KMS-11 (cell line): ENCODE measurements around the gene FREM2.

Experiments used
- H2AFZ ChIP-seq: fragments of 200-600 bp; sonication (generic); 2 replicates; pipeline ENCODE4 v1.6.1; 2016; ENCODE audit warnings: antibody characterized with exemption, mixed run types, low read depth
- H3K27ac ChIP-seq: fragments of 200-600 bp; sonication (generic); 2 replicates; pipeline ENCODE4 v1.6.1; 2016; ENCODE audit warnings: mild to moderate bottlenecking, mixed run types
- H3K27me3 ChIP-seq: fragments of 200-600 bp; sonication (generic); 2 replicates; pipeline ENCODE4 v1.6.1; 2017; ENCODE audit warnings: mild to moderate bottlenecking, low read depth, mixed run types, moderate library complexity; ENCODE audit not compliant: insufficient read depth
- H3K36me3 ChIP-seq: fragments of 200-600 bp; sonication (generic); 2 replicates; pipeline ENCODE4 v1.6.1; 2017; ENCODE audit warnings: mild to moderate bottlenecking, mixed run types; ENCODE audit not compliant: insufficient read depth
- H3K4me1 ChIP-seq: fragments of 200-600 bp; sonication (generic); 2 replicates; pipeline ENCODE4 v1.6.1; 2016; ENCODE audit warnings: mild to moderate bottlenecking, low read depth, mixed run types; ENCODE audit not compliant: poor library complexity, severe bottlenecking
- H3K4me2 ChIP-seq: fragments of 200-600 bp; sonication (generic); 2 replicates; pipeline ENCODE4 v1.7.0; 2016; ENCODE audit warnings: mild to moderate bottlenecking, mixed run types
- H3K4me3 ChIP-seq: fragments of 200-600 bp; sonication (generic); IDR thresholded peaks from 2 replicates; pipeline ENCODE4 v1.6.1; 2017; ENCODE audit warnings: low read depth, low read length, mixed read lengths; ENCODE audit not compliant: insufficient read depth
- H3K79me2 ChIP-seq: fragments of 200-600 bp; sonication (generic); 2 replicates; pipeline ENCODE4 v1.6.1; 2016; ENCODE audit warnings: low read depth, mixed run types; ENCODE audit not compliant: insufficient read depth
- H3K9ac ChIP-seq: fragments of 200-600 bp; sonication (generic); 2 replicates; pipeline ENCODE4 v1.6.1; 2016; ENCODE audit warnings: mild to moderate bottlenecking, mixed run types
- H4K20me1 ChIP-seq: fragments of 200-600 bp; sonication (generic); 2 replicates; pipeline ENCODE4 v1.6.1; 2016; ENCODE audit warnings: mild to moderate bottlenecking, mixed run types; ENCODE audit not compliant: insufficient read depth
- TF ChIP-seq, protein P1 (sequence below): fragments of 200-600 bp; sonication (generic); conservative IDR thresholded peaks from 2 replicates; pipeline ENCODE4 v1.6.1; 2017; ENCODE audit warnings: low read depth, mild to moderate bottlenecking, antibody characterized with exemption, low read length, moderate library complexity, mixed read lengths

Gene FREM2

DNA sequence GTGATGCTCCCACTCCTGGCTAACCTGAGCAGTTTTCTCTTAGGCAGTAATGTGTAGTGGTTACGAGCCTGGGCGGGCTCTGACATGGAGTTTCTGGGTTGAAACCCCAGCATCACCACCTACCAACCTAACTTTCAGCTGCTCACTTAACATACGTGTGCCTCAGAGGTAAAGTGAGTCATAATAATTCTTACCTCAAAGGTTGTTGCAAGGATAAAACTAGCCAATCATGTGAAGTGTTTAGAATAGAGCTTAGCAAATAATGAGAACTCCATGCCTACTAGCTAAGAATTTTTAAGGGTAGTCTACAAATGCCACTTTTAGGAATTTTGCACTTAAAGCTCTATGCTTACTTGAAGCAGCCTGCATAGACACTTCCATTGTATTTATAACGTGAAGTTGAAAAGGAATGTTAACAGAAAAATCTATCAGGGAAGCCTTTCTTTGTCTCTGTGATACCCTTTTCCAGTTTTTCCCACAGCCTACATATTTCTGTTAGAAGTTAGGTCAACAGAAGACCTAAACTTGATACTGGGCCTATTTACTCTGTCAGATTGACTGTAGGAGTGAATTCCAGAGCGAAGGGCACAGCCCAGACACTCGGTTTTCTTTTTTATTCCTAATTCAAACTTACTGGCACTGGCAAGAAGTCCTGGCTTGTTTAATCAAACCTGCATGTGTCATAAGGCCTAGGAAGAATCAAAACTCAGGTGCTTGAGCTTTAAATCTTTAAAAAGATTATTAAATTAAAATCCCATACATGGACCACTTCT is 90.7 kb downstream of the FREM2 start:
- Histone ChIP-seq H3K79me2 (no peaks in the 10 kb centered on the region), H3K9ac (no peak overlapping the region), H3K4me3 (no peak overlapping the region), H3K27ac (no peak overlapping the region), H3K4me1 (no peaks in the 10 kb centered on the region), H3K27me3 (no peaks in the 10 kb centered on the region), H3K36me3 (no peaks in the 10 kb centered on the region), H2AFZ (no peak overlapping the region), H4K20me1 (no peaks in the 10 kb centered on the region), H3K4me2 (no peak overlapping the region)
- TF ChIP-seq, protein P1, sequence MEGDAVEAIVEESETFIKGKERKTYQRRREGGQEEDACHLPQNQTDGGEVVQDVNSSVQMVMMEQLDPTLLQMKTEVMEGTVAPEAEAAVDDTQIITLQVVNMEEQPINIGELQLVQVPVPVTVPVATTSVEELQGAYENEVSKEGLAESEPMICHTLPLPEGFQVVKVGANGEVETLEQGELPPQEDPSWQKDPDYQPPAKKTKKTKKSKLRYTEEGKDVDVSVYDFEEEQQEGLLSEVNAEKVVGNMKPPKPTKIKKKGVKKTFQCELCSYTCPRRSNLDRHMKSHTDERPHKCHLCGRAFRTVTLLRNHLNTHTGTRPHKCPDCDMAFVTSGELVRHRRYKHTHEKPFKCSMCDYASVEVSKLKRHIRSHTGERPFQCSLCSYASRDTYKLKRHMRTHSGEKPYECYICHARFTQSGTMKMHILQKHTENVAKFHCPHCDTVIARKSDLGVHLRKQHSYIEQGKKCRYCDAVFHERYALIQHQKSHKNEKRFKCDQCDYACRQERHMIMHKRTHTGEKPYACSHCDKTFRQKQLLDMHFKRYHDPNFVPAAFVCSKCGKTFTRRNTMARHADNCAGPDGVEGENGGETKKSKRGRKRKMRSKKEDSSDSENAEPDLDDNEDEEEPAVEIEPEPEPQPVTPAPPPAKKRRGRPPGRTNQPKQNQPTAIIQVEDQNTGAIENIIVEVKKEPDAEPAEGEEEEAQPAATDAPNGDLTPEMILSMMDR, result no peak

DNA sequence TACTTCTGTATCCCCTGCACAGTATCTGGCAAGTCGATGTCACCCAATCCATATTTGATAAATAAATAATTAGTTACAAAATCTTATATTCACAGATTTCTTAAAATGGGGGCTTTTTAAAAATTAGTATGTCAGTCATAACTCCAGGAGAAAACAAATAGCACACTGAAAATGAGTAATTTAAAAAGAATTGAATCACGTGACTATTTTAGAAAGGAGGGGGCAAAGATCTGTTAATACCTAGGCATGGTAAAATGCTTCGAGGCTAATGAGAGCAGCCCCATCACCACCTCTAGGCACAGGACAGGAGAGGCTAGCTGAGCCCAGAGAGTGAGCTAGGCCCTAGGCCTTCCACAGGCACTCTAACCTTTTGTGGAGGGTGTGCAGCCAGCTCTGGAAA is 94.7 kb downstream of the FREM2 start:
- no peaks in the 10 kb centered on the region for H3K4me1 ChIP-seq
- no peaks in the 10 kb centered on the region for H4K20me1 ChIP-seq

DNA sequence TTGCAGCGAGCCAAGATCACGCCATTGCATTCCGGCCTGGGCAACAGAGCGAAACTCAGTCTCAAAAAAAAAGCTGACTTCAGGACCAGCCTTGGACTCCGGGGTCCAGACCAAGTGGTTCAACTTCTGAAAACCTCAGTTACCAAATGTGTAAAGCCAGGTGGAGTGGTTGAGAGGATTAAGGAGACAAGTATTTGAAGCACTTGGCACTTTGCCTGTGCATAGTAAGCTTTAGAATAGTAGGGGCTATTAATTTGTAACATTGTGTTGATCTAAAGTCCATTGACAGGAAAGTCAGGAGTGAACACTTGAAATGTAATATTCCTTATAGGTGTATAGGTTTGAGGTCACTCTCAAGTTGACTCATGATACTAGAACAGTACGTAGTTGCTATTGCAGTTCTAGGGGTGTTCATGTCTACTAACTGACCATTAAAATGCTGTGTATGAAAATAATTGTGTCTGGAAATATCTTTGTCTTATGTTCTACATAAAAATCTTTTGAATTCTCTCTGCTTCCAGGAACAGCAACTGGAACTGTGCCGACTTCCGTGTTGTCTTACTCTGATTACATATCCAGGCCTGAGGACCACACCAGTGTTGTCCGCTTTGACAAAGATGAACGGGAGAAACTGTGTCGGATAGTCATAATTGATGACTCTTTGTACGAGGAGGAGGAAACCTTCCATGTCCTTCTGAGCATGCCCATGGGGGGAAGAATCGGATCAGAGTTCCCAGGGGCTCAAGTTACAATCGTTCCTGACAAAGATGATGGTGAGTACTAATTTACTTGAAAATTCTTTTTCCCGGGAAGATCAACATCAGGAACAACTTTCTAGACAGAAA is 97.4 kb downstream of the FREM2 start:
- H3K9ac ChIP-seq, result no peak overlapping the region
- no peak overlapping the region for H3K4me2 ChIP-seq
- no peak overlapping the region for H2AFZ ChIP-seq
- no peaks in the 10 kb centered on the region for H3K27me3 ChIP-seq
- TF ChIP-seq, protein P1, result no peak
- no peaks in the 10 kb centered on the region for H3K79me2 ChIP-seq
- peaks cover 19% of the 10 kb centered on the region for H3K4me1 ChIP-seq
- no peak overlapping the region for H3K27ac ChIP-seq
- no peak overlapping the region for H3K4me3 ChIP-seq
- H4K20me1 ChIP-seq, result no peaks in the 10 kb centered on the region
- no peaks in the 10 kb centered on the region for H3K36me3 ChIP-seq

More for the DNA sequence above, 94.7 kb downstream of the FREM2 start:
- no peak overlapping the region for H3K4me3 ChIP-seq
- H3K79me2 ChIP-seq, result no peaks in the 10 kb centered on the region
- TF ChIP-seq, protein P1, result no peak
- H3K36me3 ChIP-seq, result no peaks in the 10 kb centered on the region
- H3K27ac ChIP-seq, result no peak overlapping the region
- H3K4me2 ChIP-seq, result no peak overlapping the region
- no peaks in the 10 kb centered on the region for H3K27me3 ChIP-seq
- H3K9ac ChIP-seq, result no peak overlapping the region
- no peak overlapping the region for H2AFZ ChIP-seq

DNA sequence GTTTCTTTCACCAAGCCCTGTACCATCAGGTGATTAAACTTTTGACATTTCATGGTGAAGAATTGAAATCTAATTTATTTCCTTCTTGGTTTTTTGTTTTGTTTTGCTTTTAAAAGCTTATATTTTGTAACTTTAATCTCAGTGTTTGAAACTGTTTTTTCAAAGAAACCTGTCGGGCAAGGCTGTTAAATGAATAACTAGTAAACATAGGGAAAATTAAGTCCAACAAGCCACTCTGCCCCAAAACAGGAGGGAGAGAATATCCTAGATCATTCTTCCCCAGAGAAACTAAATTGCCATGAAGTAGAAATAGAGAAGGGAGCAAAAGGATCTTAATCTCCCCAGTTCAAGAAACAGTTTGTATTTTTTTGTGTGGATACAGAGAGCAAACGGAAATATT is 98.2 kb downstream of the FREM2 start:
- TF ChIP-seq, protein P1, result no peak
- H3K27me3 ChIP-seq, result no peaks in the 10 kb centered on the region
- H3K36me3 ChIP-seq, result no peaks in the 10 kb centered on the region
- H3K4me3 ChIP-seq, result no peak overlapping the region
- H3K79me2 ChIP-seq, result no peaks in the 10 kb centered on the region
- H3K4me1 ChIP-seq, result peaks cover 19% of the 10 kb centered on the region
- no peak overlapping the region for H3K27ac ChIP-seq
- H3K4me2 ChIP-seq, result no peak overlapping the region
- no peak overlapping the region for H2AFZ ChIP-seq
- H3K9ac ChIP-seq, result no peak overlapping the region
- no peaks in the 10 kb centered on the region for H4K20me1 ChIP-seq
